Cardiac septum (tissue), 1 donor: ENCODE data around the gene SYNGR4. TPM values are rescaled to one million over a fixed set of nuclear protein-coding genes. Genes with fewer than 3 reads are reported as not detected.

Experiments
- DNase-seq: peaks from one replicate; pipeline ENCODE4 v3.0.0-alpha.2; 2020; ENCODE audit warnings: low spot score
- intact Hi-C: fragments of 100-400 bp; cut with DNase I; formaldehyde crosslinking; loops from one replicate; pipeline ENCODE4 v1.14.0; 2022
- total RNA-seq: library from RNA; stranded (reverse); fragmentation: NEBNext Ultra II Directional; extraction: Animal tissue kit (Norgen Biotek cat#: 25700); gene quantifications from one replicate; pipeline ENCODE4 v1.2.1, GENCODE V29; 2021
- donor health status: DM: no; HTN: no; CAD: no.

SYNGR4 gene
- total RNA-seq, 1 donor from 2014 or later, result not detected

GRCh38 chr19:48392860-48393558, 28.8 kb downstream of the SYNGR4 start:
- intact Hi-C loops, result loop anchor here (5.0 kb wide), 1 partner anchor 54 kb away; the partner anchor contains the start of gene GRWD1
- no peak for DNase-seq

GRCh38 chr19:48393559-48394330, 29.6 kb downstream of the SYNGR4 start, which contains the start of gene GRIN2D:
TSS of gene GRIN2D (plus strand) at chr19:48393668. CDS start at chr19:48398393, 4,725 bp downstream.
- DNase-seq, result no peak
- intact Hi-C loops, result loop anchor here (5.0 kb wide), 1 partner anchor 54 kb away; the partner anchor contains the start of gene GRWD1

- no peak for DNase-seq
- intact Hi-C loops, result loop anchor here (5.0 kb wide), 1 partner anchor 53 kb away; the partner anchor contains the start of gene GRWD1
Measured at GRCh38 chr19:48394331-48395169, 30.4 kb downstream of the SYNGR4 start.

- DNase-seq, result no peak
- intact Hi-C loops, result no loop called here
Measured at GRCh38 chr19:48395170-48395455, 30.9 kb downstream of the SYNGR4 start.

- no peak for DNase-seq
- intact Hi-C loops, result no loop called here
Measured at GRCh38 chr19:48395499-48395898, 31.3 kb downstream of the SYNGR4 start.

- intact Hi-C loops, result no loop called here
Measured at GRCh38 chr19:48396016-48396823, 32.1 kb downstream of the SYNGR4 start.

GRCh38 chr19:48396824-48397176, 32.6 kb downstream of the SYNGR4 start:
- no peak for DNase-seq
- intact Hi-C loops, result no loop called here

More at GRCh38 chr19:48396016-48396823, 32.1 kb downstream of the SYNGR4 start:
- no peak for DNase-seq

- intact Hi-C loops, result no loop called here
- no peak for DNase-seq
Measured at GRCh38 chr19:48397263-48398101, 33.3 kb downstream of the SYNGR4 start.

- DNase-seq, result no peak
- intact Hi-C loops, result no loop called here
Measured at GRCh38 chr19:48398102-48398374, 33.9 kb downstream of the SYNGR4 start.

GRCh38 chr19:48398375-48399235, 34.4 kb downstream of the SYNGR4 start:
- intact Hi-C loops, result no loop called here

GRCh38 chr19:48400018-48400742, 36.0 kb downstream of the SYNGR4 start:
- DNase-seq, result no peak
- intact Hi-C loops, result no loop called here

More at GRCh38 chr19:48398375-48399235, 34.4 kb downstream of the SYNGR4 start:
- DNase-seq, result peak; percentile 89

GRCh38 chr19:48401287-48401686, 37.1 kb downstream of the SYNGR4 start:
- intact Hi-C loops, result no loop called here
- DNase-seq, result no peak

GRCh38 chr19:48403606-48404005, 39.4 kb downstream of the SYNGR4 start:
- intact Hi-C loops, result no loop called here
- no peak for DNase-seq

GRCh38 chr19:48405010-48405659, 41.0 kb downstream of the SYNGR4 start:
- DNase-seq, result no peak
- intact Hi-C loops, result no loop called here

- intact Hi-C loops, result no loop called here
- DNase-seq, result no peak
Measured at GRCh38 chr19:48405850-48406249, 41.7 kb downstream of the SYNGR4 start.

- intact Hi-C loops, result no loop called here
- no peak for DNase-seq
Measured at GRCh38 chr19:48413879-48414587, 49.9 kb downstream of the SYNGR4 start.
